Sigmoid colon (tissue), 7 donors: ENCODE measurements around the gene SLC30A7. TPM values are rescaled to one million over a fixed set of nuclear protein-coding genes. Genes with fewer than 3 reads are reported as not detected.

Experiments used
- DNase-seq: peaks from one replicate; pipeline ENCODE4 v3.0.0-alpha.2; 2019
- H3K27ac ChIP-seq, 4 donors: fragments of 200-600 bp; sonication (generic); one replicate each; pipeline ENCODE4 v1.5.1; 2016 to 2019; ENCODE audit warnings: mild to moderate bottlenecking in 1 of 4
- H3K27me3 ChIP-seq, 3 donors: fragments of 200-600 bp; sonication (generic); one replicate each; pipeline ENCODE4 v1.5.1; 2019; ENCODE audit warnings: mild to moderate bottlenecking in 1 of 3
- H3K36me3 ChIP-seq, 4 donors: fragments of 200-600 bp; sonication (generic); one replicate each; pipeline ENCODE4 v1.5.1; 2016 to 2019
- H3K4me1 ChIP-seq, 4 donors: fragments of 200-600 bp; sonication (generic); one replicate each; pipeline ENCODE4 v1.5.1; 2017 to 2019
- H3K4me3 ChIP-seq, 4 donors: fragments of 200-600 bp; sonication (generic); one replicate each; pipeline ENCODE4 v1.5.1; 2017 to 2019; ENCODE audit warnings: mild to moderate bottlenecking in 2 of 4, moderate library complexity in 1 of 4
- H3K9me3 ChIP-seq, 4 donors: fragments of 200-600 bp in 3 of 4; sonication (generic) in 3 of 4; one replicate each; pipeline versions ENCODE4 v1.5.1 to v1.6.1; 2013 to 2019
- CTCF ChIP-seq, 4 experiments: fragments of 450-650 bp in 3 of 4; fragments of 200-600 bp in 1 of 4; IDR thresholded peaks; one replicate each; pipeline ENCODE4 v1.5.1; 2016 to 2019; ENCODE audit warnings: antibody characterized with exemption in 4 of 4, mild to moderate bottlenecking in 3 of 4, moderate library complexity in 2 of 4
- EP300 ChIP-seq, 4 donors: sonication (generic); formaldehyde crosslinking; IDR thresholded peaks; one replicate each; pipeline ENCODE4 v1.6.1; 2017; ENCODE audit warnings: antibody characterized with exemption in 4 of 4
- POLR2A ChIP-seq, 2 donors: fragments of 450-650 bp; IDR thresholded peaks; one replicate each; pipeline ENCODE4 v1.6.1; 2016; ENCODE audit warnings: antibody characterized with exemption in 2 of 2, mild to moderate bottlenecking in 2 of 2, moderate library complexity in 2 of 2
- POLR2AphosphoS5 ChIP-seq, 4 donors: sonication (generic); formaldehyde crosslinking; IDR thresholded peaks; one replicate each; pipeline ENCODE4 v1.6.1; 2017; ENCODE audit warnings: antibody characterized with exemption in 4 of 4
- WGBS, 2 donors: extraction: QIAGEN DNeasy Blood & Tissue Kit; methylation state at CpG; one replicate each; pipeline ENCODE4 v1.1.7; 2013; 5-methylcytosine and 5-hydroxymethylcytosine counted together
- intact Hi-C: fragments of 100-400 bp; cut with DNase I; formaldehyde crosslinking; loops from one replicate; pipeline ENCODE4 v1.15.1; 2023
- polyA plus RNA-seq, 3 donors: library from polyadenylated mRNA; stranded (reverse); fragments of 200-250 nt; gene quantifications; one replicate each; pipeline ENCODE4 v1.2.3, GENCODE V29; 2013
- total RNA-seq, 4 donors: library from RNA; depleted of rRNA; stranded (reverse); fragments of >200 nt; gene quantifications; one replicate each; pipeline ENCODE4 v1.1.0, GENCODE V29; 2016
- donor health status: healthy with polysubstance abuse.
- donor health status: Bipolar disorder and iron deficiency.
- donor health status: healthy.

The SLC30A7 gene
- total and polyA plus RNA-seq, 7 donors = 0.92 to 16.7 (median 10.9) TPM

- Histone ChIP-seq H3K27ac (no peak overlapping the region), H3K9me3 (no peaks in the 10 kb centered on the region), H3K4me3 (no peak overlapping the region), H3K36me3 (peaks cover 0 to 20% (median 0%) of the 10 kb centered on the region in 4 donors), H3K4me1 (no peaks in the 10 kb centered on the region), H3K27me3 (no peaks in the 10 kb centered on the region)
- DNase-seq = no peak
- TF ChIP-seq POLR2A (IDR thresholded peaks at IDR 0.05) (no peak), CTCF (IDR thresholded peaks at IDR 0.05) (no peak), POLR2AphosphoS5 (IDR thresholded peaks at IDR 0.05) (no peak), EP300 (IDR thresholded peaks at IDR 0.05) (no peak)
- intact Hi-C loops = no loop called here
These were observed 40.5 kb downstream of the SLC30A7 start for GRCh38 chr1:100936194-100936967.

- Histone ChIP-seq H3K4me1 (no peaks in the 10 kb centered on the region), H3K27me3 (no peaks in the 10 kb centered on the region), H3K4me3 (no peak overlapping the region), H3K36me3 (peaks cover 0 to 34% (median 0%) of the 10 kb centered on the region in 4 donors), H3K27ac (no peak overlapping the region), H3K9me3 (no peaks in the 10 kb centered on the region)
- DNase-seq = no peak
- WGBS, 2 donors = 64 to 91% methylated on average over 1 of the region's 1 CpG
- TF ChIP-seq CTCF (IDR thresholded peaks at IDR 0.05) (no peak), EP300 (IDR thresholded peaks at IDR 0.05) (no peak), POLR2A (IDR thresholded peaks at IDR 0.05) (no peak), POLR2AphosphoS5 (IDR thresholded peaks at IDR 0.05) (no peak)
- intact Hi-C loops = no loop called here
These were observed 45.2 kb downstream of the SLC30A7 start for GRCh38 chr1:100941098-100941527.

- H3K36me3 ChIP-seq = peaks cover 0 to 34% (median 0%) of the 10 kb centered on the region in 4 donors
These were observed 45.8 kb downstream of the SLC30A7 start for GRCh38 chr1:100941580-100942216.

GRCh38 chr1:100942304-100943046, 46.6 kb downstream of the SLC30A7 start:
- intact Hi-C loops = no loop called here
- Histone ChIP-seq H3K27me3 (no peaks in the 10 kb centered on the region), H3K4me3 (no peak overlapping the region), H3K9me3 (no peaks in the 10 kb centered on the region), H3K27ac (no peak overlapping the region), H3K36me3 (peaks cover 0 to 34% (median 0%) of the 10 kb centered on the region in 4 donors), H3K4me1 (no peaks in the 10 kb centered on the region)
- TF ChIP-seq CTCF (IDR thresholded peaks at IDR 0.05) (no peak), POLR2AphosphoS5 (IDR thresholded peaks at IDR 0.05) (no peak), EP300 (IDR thresholded peaks at IDR 0.05) (no peak), POLR2A (IDR thresholded peaks at IDR 0.05) (no peak)
- 64 to 92% methylated on average over 2 of the region's 2 CpGs for WGBS, 2 donors
- no peak for DNase-seq

More at GRCh38 chr1:100941580-100942216, 45.8 kb downstream of the SLC30A7 start:
- TF ChIP-seq POLR2A (IDR thresholded peaks at IDR 0.05) = no peak
- no peak for TF ChIP-seq POLR2AphosphoS5 (IDR thresholded peaks at IDR 0.05)
- no peak for TF ChIP-seq EP300 (IDR thresholded peaks at IDR 0.05)
- TF ChIP-seq CTCF (IDR thresholded peaks at IDR 0.05) = no peak
- WGBS, 2 donors = 92 to 97% methylated on average over 9 of the region's 9 CpGs
- DNase-seq = no peak
- no peak overlapping the region for H3K27ac ChIP-seq
- no peaks in the 10 kb centered on the region for H3K27me3 ChIP-seq
- no peak overlapping the region for H3K4me3 ChIP-seq
- intact Hi-C loops = no loop called here
- H3K9me3 ChIP-seq = no peaks in the 10 kb centered on the region
- H3K4me1 ChIP-seq = no peaks in the 10 kb centered on the region
